ENCODE measurements around the gene DDR2.

DDR2 gene

DNA sequence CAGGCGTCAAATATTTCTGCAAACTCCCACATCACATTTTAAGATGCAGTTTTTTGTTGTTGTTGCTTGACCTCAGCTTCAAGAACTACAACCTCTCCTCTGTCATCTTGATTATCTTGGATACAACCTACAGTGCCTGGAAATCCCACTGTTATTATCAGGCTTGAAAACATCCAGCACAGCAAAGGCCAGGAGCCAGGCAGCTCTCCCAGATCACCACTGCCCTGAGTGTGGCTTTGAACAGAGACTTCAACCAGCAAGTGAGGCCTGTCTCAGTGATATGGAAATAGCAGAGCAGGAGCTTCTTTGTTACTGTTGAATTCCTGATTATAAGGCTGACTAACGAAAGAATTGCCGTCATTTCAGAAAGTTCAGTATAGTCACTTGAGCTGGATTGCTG, 200.2 kb downstream of the DDR2 start:
- no peak for DNase-seq (ENCODE audit: low read depth, low spot score)

DNA sequence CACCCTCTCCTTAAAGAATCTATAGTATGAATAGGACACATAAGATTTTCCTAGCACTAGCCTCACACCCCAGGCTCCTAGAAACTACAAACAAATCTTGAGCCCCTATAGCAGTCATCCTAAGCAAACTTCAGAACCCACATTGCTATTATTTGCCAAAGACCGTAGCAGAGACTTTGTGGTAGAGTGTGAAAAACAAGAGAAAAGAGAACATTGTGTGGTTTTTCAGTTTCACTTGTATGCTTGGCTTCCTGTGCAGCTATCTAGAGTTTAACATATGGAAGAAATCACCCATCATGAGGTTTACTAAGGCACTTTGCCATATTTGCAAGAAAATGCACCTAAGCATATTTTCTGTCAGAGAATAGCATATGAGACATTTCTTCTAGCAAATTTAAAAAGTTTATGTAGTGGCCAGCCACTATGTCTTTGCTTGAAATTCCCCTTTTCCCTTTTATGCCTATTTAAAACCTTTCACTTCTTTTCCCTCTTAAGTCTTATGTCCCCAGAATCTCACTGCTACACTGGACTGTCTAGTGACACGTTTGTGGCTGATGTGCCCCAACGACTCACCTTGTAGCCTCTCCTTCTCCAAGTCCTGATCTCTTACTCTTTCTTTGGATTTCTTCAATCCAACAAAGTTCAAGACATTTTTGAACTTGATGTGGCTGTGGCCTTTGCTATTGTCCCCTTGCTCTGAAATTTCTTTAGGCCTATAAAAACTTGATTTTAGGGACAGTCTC, 203.1 kb downstream of the DDR2 start:
- DNase-seq (ENCODE audit: low read depth, low spot score): no peak
